T-helper 9 cell (primary cell): ENCODE data around the gene FCGR3B.
"Not testable (repeated sequence)": the region's sequence is repeated elsewhere in the genome, so short reads cannot be mapped to it uniquely, and the experiment has no call there.

Experiments used
- DNase-seq: peaks from one replicate; pipeline ENCODE4 v3.0.0-alpha.2; 2020

Gene FCGR3B

DNA sequence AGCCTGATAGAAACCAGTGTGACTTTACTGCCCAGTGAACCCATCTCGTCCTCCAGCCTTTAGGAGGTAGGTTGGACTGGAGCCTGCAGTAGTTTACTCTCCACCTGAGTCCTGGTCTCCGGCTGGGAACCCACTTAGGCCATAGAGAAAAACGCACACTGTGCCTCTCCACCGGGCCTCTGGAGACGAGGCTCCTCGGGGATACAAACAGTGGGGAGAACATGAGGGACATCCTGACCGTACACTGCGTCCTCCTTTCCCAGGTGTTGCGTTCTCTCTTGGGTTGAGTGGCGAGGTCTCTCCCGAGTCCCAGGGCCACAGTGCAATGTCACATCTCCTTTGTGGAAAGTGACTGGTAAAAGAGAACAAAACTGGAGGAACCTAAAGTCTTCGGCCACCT, 26.0 kb downstream of the FCGR3B start:
- DNase-seq = not testable (repeated sequence)

DNA sequence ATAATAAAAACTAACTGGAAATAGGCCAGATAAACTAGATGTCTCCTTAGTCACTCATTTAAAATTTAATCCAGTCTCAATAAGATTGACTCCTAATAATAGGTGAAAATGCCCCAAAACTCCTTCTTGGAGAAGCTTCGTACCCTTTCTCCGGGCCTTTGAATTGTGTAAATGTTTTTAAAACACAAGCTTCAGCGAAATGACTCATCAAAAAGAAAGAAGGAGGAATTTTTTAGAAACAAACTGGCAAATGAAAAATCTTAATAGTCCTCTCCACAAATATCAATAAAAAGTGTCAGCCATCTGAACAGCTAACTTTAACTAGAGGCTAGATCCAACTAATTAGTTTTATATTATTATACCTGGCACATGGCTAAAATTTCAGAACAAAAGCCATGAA, 33.9 kb downstream of the FCGR3B start:
- DNase-seq = not testable (repeated sequence)

DNA sequence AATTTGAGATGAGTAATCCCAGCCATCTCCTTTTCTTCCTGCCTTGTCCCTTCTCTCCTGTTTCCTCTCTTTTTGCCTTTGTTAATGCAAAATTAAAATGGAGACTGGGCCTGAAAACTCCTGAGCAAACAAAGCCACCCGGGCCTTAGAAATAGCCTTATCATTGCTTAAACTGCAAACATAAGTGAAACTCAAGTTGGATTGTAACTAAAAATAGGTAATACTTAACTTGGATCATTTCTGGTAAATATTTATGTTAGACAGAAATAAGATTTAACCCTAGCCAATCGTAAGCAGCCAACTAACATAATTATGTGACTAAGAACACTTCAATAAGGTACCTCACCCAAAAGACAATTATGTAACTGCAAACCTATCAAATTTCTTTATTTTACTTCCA, 35.4 kb downstream of the FCGR3B start:
- not testable (repeated sequence) for DNase-seq

DNA sequence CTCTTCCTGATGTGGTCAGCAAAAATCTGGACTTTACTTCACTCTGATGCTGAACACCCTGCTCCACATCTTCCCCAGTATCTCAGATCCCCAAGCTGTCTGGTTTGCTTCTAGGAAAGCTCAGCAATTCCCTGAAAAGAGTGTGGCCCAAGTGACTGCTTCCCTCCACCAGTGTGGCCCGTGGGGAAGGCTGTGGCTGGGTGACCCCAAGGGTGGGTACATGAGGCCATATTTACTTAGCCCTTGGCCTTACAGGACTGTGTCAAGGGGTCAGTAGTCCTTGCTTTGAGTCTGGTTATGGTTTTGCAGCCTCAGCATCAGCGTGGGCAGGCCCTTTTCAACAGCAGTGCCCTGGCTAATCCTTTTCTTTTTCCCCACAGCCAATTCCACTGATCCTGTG, 35.8 kb downstream of the FCGR3B start:
- DNase-seq = not testable (repeated sequence)

DNA sequence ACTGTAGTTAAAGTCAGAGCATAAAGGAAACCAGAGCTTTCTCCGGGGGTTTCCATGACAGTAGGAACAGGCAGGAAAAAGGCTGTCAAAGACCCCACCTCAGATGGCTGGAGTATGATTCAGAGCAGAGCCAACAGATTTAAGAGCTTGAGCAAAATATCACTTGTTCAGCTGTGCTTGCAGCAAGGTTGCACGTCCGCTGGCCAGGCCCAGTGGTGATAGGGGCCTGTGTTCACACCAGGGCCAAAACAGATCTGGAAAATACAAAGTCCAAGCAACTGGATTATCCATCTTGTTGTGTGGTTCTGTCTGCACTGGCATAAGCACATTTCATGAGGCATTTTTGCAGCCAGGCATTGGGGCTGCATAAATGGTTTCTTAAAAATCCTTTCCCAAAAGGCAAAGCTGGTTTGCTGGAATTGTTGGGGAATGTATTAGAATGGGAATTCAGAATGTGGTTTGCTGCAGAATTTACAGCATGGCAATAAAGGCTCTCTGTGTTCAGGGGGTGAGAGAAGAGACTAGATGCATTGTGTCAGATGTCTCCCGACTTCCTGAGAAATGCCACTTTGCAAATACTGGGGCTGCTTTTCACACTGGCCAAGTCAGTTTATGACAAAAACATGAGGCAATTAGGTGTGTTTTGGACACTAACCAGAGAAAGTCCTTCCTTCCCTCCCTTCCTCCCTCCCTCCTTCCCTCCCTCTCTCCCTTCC, 36.5 kb downstream of the FCGR3B start:
- DNase-seq = not testable (repeated sequence)

DNA sequence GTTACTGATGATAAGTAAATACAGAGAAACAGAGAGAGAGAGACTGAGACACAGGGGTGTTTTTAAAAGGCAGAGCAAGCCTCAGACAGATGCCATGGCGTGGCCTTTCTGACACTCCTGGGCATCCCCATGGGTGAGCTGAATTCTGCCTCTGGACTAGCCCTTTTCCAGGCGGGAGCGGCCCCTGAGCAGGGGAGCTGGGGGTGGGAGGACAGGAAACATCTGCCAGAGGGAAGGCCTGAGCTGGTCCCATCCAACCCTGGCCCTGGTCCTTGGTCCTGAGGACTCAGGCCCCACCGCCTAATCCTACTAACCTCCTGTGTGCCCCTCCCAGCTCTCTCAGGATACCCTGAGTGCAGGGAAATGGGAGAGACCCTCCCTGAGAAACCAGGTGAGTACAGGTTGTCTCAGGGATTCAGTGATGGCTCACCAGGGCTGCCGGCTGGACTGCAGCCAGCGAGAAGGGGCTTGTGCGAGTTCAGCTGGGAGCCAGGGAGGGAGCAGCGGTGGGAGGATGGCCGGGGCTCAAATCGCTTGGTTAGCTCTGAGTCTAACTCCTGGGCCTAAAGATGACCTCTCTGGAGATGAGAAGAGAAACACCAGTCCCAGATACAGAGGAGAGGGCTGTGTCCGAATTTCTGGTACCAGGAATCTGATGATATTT, 37.8 kb downstream of the FCGR3B start:
- not testable (repeated sequence) for DNase-seq

DNA sequence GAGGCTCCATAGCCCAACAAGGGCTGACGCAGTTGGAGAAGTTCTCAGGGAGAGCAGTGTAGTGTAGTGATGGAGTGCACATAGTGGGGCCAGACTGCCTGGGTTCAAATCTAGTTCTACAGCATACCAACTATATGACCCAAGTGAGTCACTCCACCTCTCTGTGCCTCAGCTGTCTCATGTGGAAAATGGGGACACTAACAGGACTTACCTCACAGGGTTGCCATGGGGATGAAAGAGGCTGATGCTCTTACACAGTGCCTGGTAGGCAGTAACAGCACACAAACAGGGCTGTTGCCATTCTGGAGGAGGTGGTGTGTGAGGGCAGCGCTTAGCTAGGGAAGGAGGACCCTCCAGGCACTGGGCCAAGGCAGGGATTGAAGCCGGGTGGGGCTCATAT, 38.4 kb downstream of the FCGR3B start:
- not testable (repeated sequence) for DNase-seq

DNA sequence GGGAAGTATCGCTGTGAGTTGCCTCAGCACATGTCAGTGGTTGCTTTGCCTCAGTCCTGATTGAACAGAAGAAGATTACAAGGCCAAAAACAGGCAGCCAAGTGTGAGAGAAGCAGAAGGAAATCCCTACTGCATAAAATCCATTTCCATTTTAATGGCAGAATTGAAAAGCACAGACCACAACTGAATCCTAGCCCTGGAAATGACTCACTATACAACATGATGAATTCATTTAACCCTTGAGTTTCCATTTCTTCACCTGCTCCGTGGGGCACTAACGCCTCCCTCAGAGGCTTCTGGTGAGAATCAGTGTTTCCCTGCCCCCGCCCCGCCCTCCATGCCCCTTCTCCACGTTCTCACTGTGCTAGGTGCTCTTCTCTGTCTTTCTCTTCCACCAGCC, 41.1 kb downstream of the FCGR3B start:
- DNase-seq = not testable (repeated sequence)

DNA sequence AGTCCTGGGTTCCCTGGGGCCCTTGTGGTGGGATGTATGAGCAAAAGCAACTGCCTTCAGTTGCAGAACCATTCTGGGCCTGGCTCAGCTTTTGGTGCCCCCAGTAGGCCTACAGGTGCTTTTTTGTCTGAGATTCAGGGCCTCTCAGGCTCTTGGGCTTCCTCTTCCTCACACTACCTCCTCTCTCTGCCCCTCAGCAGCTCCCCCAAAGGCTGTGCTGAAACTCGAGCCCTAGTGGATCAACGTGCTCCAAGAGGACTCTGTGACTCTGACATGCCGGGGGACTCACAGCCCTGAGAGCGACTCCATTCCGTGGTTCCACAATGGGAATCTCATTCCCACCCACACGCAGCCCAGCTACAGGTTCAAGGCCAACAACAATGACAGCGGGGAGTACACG, 41.6 kb downstream of the FCGR3B start:
- not testable (repeated sequence) for DNase-seq

DNA sequence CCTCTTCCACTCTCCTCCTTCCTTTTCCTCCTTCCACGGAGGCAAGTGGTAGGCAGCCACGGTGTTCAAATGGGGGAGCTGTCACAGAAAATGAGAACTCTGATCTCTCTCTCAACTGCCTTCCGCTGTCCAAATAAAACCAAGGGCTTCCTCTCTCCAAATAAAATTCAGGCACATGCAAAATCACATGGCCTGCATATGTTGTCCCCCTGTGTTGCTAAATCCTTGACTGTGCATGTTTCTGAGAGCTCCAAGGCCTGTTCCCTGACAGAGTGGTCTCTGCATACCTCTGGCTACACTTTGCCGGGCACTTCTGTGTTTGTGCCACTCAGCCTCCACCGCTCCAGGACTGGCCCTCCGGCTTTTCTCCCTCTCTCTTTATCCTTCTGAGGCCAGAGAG, 42.4 kb downstream of the FCGR3B start:
- DNase-seq = not testable (repeated sequence)

DNA sequence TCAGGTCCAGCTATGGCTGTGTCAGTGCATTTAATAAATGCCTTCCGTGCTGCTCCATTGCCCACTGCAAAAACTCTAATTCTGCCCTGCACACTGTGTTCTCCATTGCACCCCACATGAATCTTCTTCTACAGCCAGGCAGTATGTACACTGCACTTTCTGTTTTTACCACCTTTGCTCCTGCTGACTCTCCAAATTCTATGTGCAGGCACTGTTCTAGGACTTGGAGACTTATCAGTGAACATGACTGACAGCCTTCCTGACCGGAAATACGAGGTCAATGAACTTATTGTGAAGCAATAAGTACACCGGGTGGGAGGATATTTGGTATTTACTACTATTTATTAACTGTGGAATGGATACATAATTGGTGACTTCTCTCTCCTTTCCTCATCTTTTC, 48.1 kb downstream of the FCGR3B start:
- not testable (repeated sequence) for DNase-seq

DNA sequence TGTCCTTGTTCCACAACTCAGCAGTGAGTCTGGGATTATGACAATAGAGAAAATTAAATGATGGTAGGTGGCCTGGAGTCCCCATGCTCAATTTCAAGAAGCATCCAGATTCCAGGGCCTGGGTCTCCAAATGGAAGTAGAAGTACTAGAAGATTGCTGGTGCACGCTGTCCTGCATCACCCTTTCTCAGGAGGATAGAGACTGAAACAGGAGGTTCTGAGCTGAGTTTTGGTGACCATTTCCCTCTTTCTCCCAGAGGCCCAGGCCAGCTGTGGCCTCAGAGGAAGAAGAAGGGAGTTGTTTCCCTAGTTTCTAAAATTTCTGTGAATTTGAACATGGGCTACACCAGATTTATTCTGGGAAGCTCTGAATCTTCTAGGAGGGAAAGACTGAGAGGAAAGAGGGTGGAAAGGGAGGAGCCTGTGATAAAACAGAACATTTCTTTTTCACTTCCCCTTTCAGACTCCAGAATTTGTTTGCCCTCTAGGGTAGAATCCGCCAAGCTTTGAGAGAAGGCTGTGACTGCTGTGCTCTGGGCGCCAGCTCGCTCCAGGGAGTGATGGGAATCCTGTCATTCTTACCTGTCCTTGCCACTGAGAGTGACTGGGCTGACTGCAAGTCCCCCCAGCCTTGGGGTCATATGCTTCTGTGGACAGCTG, 50.0 kb downstream of the FCGR3B start:
- not testable (repeated sequence) for DNase-seq

DNA sequence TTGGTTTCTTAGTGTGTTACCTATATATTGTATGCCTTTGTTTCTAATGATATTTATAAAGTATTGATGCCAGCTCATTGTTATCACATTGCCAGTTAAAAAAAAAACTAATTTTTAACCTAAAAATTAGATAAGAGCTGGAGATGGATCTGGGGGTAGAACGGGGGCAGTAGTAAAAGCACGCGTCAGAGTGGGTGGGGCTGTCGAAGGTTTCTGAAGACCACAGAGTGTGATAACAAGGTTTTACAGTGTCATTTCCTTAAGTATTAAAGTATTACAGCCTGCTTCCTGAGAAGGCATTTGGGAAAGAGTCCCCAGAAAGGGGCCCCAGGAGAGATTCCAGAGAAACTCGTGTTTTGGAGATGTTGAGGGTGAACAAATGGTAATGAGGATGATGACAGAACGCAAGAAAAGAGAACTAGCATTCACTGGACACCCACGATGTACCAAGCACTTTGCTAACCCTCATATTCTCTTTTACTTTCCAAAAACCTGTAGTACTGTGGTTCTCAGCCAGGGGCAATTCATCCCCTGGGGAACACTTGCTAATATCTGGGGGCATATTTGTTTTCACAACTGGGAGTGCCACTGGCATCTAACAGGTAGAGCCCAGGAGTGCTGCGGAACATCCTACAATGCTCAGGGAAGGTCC, 51.0 kb downstream of the FCGR3B start:
- not testable (repeated sequence) for DNase-seq

DNA sequence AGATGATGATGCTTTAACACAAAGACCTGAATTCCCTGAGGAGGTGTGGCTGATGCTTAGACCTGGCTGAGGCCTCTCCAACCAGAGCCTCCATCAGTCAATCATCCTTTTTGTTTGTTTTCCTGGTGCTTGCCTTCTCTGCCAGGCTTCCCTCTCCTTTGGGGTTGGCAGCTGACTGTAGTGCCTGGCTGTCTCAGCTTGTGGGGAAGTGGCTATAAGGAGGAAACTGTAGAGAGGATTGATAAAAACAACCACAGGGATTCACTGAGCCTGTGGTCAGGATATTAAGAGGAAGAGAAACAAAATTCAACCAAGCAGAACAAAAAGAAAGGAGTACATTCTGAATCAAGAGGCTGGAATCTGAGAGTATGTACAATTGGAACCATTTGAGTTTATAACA, 54.3 kb downstream of the FCGR3B start:
- DNase-seq = not testable (repeated sequence)
